ENCODE measurements around the gene CNRIP1. TPM values are rescaled to one million over a fixed set of nuclear protein-coding genes. Genes with fewer than 3 reads are reported as not detected.

The CNRIP1 gene
- total and polyA plus RNA-seq, 2 of the 4 experiments (the other 2 are of a cell fraction): 23.3 to 32.7 TPM

DNA sequence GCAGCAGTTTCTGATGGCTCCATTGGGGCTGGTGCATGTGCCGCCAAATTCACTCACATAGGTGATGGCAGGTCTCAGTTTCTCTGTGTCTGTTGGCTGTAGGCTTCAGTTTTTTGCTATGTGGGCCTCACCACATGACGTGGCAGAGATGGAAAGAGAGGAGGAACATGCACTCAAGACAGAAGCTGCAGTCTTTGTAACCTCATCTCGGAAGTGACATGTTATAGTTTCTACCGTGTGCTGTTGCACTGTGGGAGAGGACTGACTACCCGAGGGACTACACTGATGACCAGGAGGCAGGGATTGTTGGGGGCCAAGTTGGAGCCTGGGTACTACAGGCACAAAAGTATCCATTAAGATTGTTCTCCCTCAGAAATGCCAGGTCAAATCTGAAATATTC, 9.2 kb upstream of the CNRIP1 start:
- Histone ChIP-seq H4K5ac (ENCODE audit: low read depth, low read length) (no peak overlapping the region), H3K79me1 (ENCODE audit: low read depth in 1 of 2, low read length in 2 of 2) (no peaks in the 10 kb centered on the region), H3K36me3 (ENCODE audit: control insufficient read depth, insufficient read depth, low read length) (no peaks in the 10 kb centered on the region), H3K4ac (ENCODE audit: low read depth, low read length) (no peak overlapping the region), H2BK20ac (ENCODE audit: low read depth, low read length) (no peak overlapping the region), H2AFZ (replicated peaks; ENCODE audit: low read length, poor library complexity) (no peak overlapping the region), H4K91ac (ENCODE audit: insufficient read depth, low read depth, low read length) (no peak overlapping the region), H3K4me2 (ENCODE audit: low read depth, low read length) (no peak overlapping the region), H3K14ac (replicated peaks; ENCODE audit: low read depth, low read length) (no peak overlapping the region), H3K9me1 (ENCODE audit: insufficient read depth, low read length) (peaks cover 9% of the 10 kb centered on the region), H3K23ac (ENCODE audit: low read depth, low read length) (no peak overlapping the region), H2AK9ac (replicated peaks; ENCODE audit: low read depth, low read length, poor library complexity) (no peak overlapping the region), H3K18ac (ENCODE audit: low read depth, low read length) (no peak overlapping the region), H2BK15ac (ENCODE audit: low read depth, low read length) (no peak overlapping the region), H4K20me1 (ENCODE audit: insufficient read depth, low read length) (no peaks in the 10 kb centered on the region), H2AK5ac (ENCODE audit: low read depth, low read length) (no peak overlapping the region), H2BK120ac (ENCODE audit: low read depth, low read length) (no peak overlapping the region), H3K4me3 (ENCODE audit: insufficient read depth, low read depth, low read length) (no peak overlapping the region), H3K9ac (ENCODE audit: low read depth, low read length) (no peak overlapping the region), H3K4me1 (ENCODE audit: control insufficient read depth, insufficient read depth, low read length) (peaks cover 4% of the 10 kb centered on the region), H3K27ac (ENCODE audit: insufficient read depth, low read length) (no peak overlapping the region), H3K27me3 (ENCODE audit: control insufficient read depth, insufficient read depth, low read length) (no peaks in the 10 kb centered on the region), H3K56ac (ENCODE audit: extremely low read depth, insufficient read depth, low read length) (no peak overlapping the region), H2BK5ac (ENCODE audit: low read depth, low read length, poor library complexity, severe bottlenecking) (no peak overlapping the region), H3K9me3 (ENCODE audit: control insufficient read depth, insufficient read depth, low read length) (no peaks in the 10 kb centered on the region), H4K8ac (ENCODE audit: low read depth in 2 of 2, low read length in 2 of 2) (no peak overlapping the region)
- dilution Hi-C loops (cut with HindIII; ENCODE audit: low sequenced_read_pairs, unreplicated experiment): no loop called here
- POLR2A ChIA-PET (ENCODE audit: unreplicated experiment): no interaction called here
- in situ Hi-C loops (cut with MboI; ENCODE audit: low sequenced_read_pairs): no loop called here
- WGBS, 2 experiments (ENCODE audit: extremely low coverage in 2 of 2, insufficient read length in 1 of 2): 79% methylated on average over 3 of the region's 5 CpGs; no CpG with 5 or more reads in 1 of the 2 experiments
- intact Hi-C loops (cut with micrococcal nuclease): no loop called here
- no peak for ATAC-seq (ENCODE audit: low read depth)
- TF ChIP-seq MAFK (IDR thresholded peaks at IDR 0.05; ENCODE audit: low read depth, low read length) (no peak), SMC3 (IDR thresholded peaks at IDR 0.05; ENCODE audit: low read depth, low read length) (no peak), ELK1 (IDR thresholded peaks at IDR 0.05; ENCODE audit: borderline replicate concordance, low read depth, low read length) (no peak), RAD21 (IDR thresholded peaks at IDR 0.05; ENCODE audit: low read length) (no peak), NFE2L2 (IDR thresholded peaks at IDR 0.05; ENCODE audit: low read depth, low read length) (no peak), USF2 (IDR thresholded peaks at IDR 0.05; ENCODE audit: low read depth, low read length) (no peak), MAZ (IDR thresholded peaks at IDR 0.05; ENCODE audit: borderline replicate concordance, low read depth, low read length) (no peak), RCOR1 (IDR thresholded peaks at IDR 0.05; ENCODE audit: insufficient replicate concordance, low read length) (no peak), CTCF (conservative IDR thresholded peaks at IDR 0.05; ENCODE audit: low read depth, low read length) (no peak), FOS (IDR thresholded peaks at IDR 0.05; ENCODE audit: low read depth, low read length) (no peak), CHD1 (IDR thresholded peaks at IDR 0.05; ENCODE audit: low read depth, low read length) (no peak), MXI1 (IDR thresholded peaks at IDR 0.05; ENCODE audit: borderline replicate concordance, low read depth, low read length) (no peak), BHLHE40 (IDR thresholded peaks at IDR 0.05; ENCODE audit: low read depth, low read length) (no peak)
- no peak for DNase-seq
- CTCF ChIA-PET: no interaction called here
- BruUV-seq (replicated peaks): no TSS peak
